Measurements from ENCODE around the gene SORD.

- TF ChIP-seq CTCF (IDR thresholded peaks at IDR 0.05) (no peak), POLR2AphosphoS5 (IDR thresholded peaks at IDR 0.05) (no peak), POLR2A (IDR thresholded peaks at IDR 0.05) (no peak), EP300 (IDR thresholded peaks at IDR 0.05) (no peak)
Observed at GRCh38 chr15:45088801-45089711, 66.1 kb downstream of the SORD start.
